Upper lobe of right lung (tissue), 1 donor: ENCODE measurements around the gene RPRD2. TPM values are rescaled to one million over a fixed set of nuclear protein-coding genes. Genes with fewer than 3 reads are reported as not detected.
A peak's percentile ranks its signal among the peaks of the same experiment; 100 is the strongest.

Experiments
- ATAC-seq: fragments of 200-7000 bp; cut with Tn5 transposase; one replicate; pipeline ENCODE4 v1.9.1; 2020; ENCODE audit warnings: mild to moderate bottlenecking, moderate library complexity
- DNase-seq: peaks from one replicate; pipeline ENCODE4 v3.0.0-alpha.2; 2020
- H3K27ac ChIP-seq: fragments of 200-600 bp; one replicate; pipeline ENCODE4 v1.8.0; 2022
- H3K27me3 ChIP-seq: fragments of 200-600 bp; one replicate; pipeline ENCODE4 v1.8.0; 2022; ENCODE audit warnings: mild to moderate bottlenecking
- H3K36me3 ChIP-seq: fragments of 200-600 bp; one replicate; pipeline ENCODE4 v1.8.0; 2022
- H3K4me1 ChIP-seq: fragments of 200-600 bp; one replicate; pipeline ENCODE4 v1.8.0; 2022
- H3K4me3 ChIP-seq: fragments of 200-600 bp; one replicate; pipeline ENCODE4 v1.8.0; 2022; ENCODE audit warnings: mild to moderate bottlenecking
- H3K9me3 ChIP-seq: fragments of 200-600 bp; one replicate; pipeline ENCODE4 v1.8.0; 2022
- CTCF ChIP-seq: fragments of 200-600 bp; IDR thresholded peaks from one replicate; pipeline ENCODE4 v1.8.0; 2022; ENCODE audit warnings: antibody characterized with exemption
- intact Hi-C: fragments of 100-400 bp; cut with DNase I; formaldehyde crosslinking; loops from one replicate; pipeline ENCODE4 v1.11.0; 2022
- total RNA-seq: library from RNA; stranded (reverse); fragmentation: NEBNext Ultra II Directional; extraction: Animal tissue kit (Norgen Biotek cat#: 25700); gene quantifications from one replicate; pipeline ENCODE4 v1.2.1, GENCODE V29; 2021
- donor health status: DM: no; HTN: yes; CAD: no; lungs with severe emphysema.

Gene RPRD2
- total RNA-seq, 1 donor from 2014 or later = 31.4 TPM

- TF ChIP-seq CTCF = no peak
- DNase-seq (no peak), ATAC-seq (no peak)
- Histone ChIP-seq H3K27ac (no peak overlapping the region), H3K4me1 (peaks cover 23% of the 10 kb centered on the region), H3K36me3 (no peaks in the 10 kb centered on the region), H3K9me3 (no peaks in the 10 kb centered on the region), H3K27me3 (no peaks in the 10 kb centered on the region), H3K4me3 (no peak overlapping the region)
- intact Hi-C loops = no loop called here
Measured at GRCh38 chr1:150511985-150512660, 148.2 kb downstream of the RPRD2 start.

- no peak for TF ChIP-seq CTCF
- DNase-seq (no peak), ATAC-seq (no peak)
- Histone ChIP-seq H3K36me3 (no peaks in the 10 kb centered on the region), H3K9me3 (no peaks in the 10 kb centered on the region), H3K27ac (no peak overlapping the region), H3K27me3 (no peaks in the 10 kb centered on the region), H3K4me3 (no peak overlapping the region), H3K4me1 (peaks cover 18% of the 10 kb centered on the region)
- intact Hi-C loops = no loop called here
Measured at GRCh38 chr1:150512846-150513245, 148.9 kb downstream of the RPRD2 start.

- no peak for TF ChIP-seq CTCF
- H3K4me1 ChIP-seq = peaks cover 12% of the 10 kb centered on the region
- H3K9me3 ChIP-seq = no peaks in the 10 kb centered on the region
- no peak overlapping the region for H3K4me3 ChIP-seq
- no peak for ATAC-seq
- H3K36me3 ChIP-seq = no peaks in the 10 kb centered on the region
- no peak for DNase-seq
- intact Hi-C loops = no loop called here
- H3K27ac ChIP-seq = no peak overlapping the region
- H3K27me3 ChIP-seq = no peaks in the 10 kb centered on the region
Measured at GRCh38 chr1:150513351-150513791, 149.4 kb downstream of the RPRD2 start.

- H3K4me1 ChIP-seq = peaks cover 8% of the 10 kb centered on the region
- H3K4me3 ChIP-seq = no peak overlapping the region
- intact Hi-C loops = no loop called here
- no peak for DNase-seq
- no peaks in the 10 kb centered on the region for H3K27me3 ChIP-seq
- TF ChIP-seq CTCF = no peak
- H3K27ac ChIP-seq = no peak overlapping the region
- no peak for ATAC-seq
- H3K36me3 ChIP-seq = no peaks in the 10 kb centered on the region
- H3K9me3 ChIP-seq = no peaks in the 10 kb centered on the region
Measured at GRCh38 chr1:150514260-150514659, 150.3 kb downstream of the RPRD2 start.

- no peaks in the 10 kb centered on the region for H3K36me3 ChIP-seq
- H3K27ac ChIP-seq = peak overlapping the region; percentile 88
- ATAC-seq (no peak), DNase-seq (no peak)
- no peak for TF ChIP-seq CTCF
- H3K27me3 ChIP-seq = no peaks in the 10 kb centered on the region
- H3K4me1 ChIP-seq = peaks cover 8% of the 10 kb centered on the region
- peak overlapping the region; percentile 68 for H3K4me3 ChIP-seq
- no peaks in the 10 kb centered on the region for H3K9me3 ChIP-seq
- intact Hi-C loops = no loop called here
Measured at GRCh38 chr1:150514913-150515327, 151.0 kb downstream of the RPRD2 start.
